RWPE2 (cell line): ENCODE data around the gene FTO.

Experiments used
- ATAC-seq: fragments of 200-7000 bp; cut with Tn5 transposase; 3 replicates; pipeline ENCODE4 v1.9.1; 2021; ENCODE audit warnings: low read depth
- DNase-seq: peaks from one replicate; pipeline ENCODE4 v3.0.0-alpha.2; 2020; ENCODE audit warnings: low spot score
- H3K27ac ChIP-seq: fragments of 450-650 bp; 2 replicates; pipeline ENCODE4 v1.5.1; 2017; ENCODE audit warnings: mild to moderate bottlenecking; ENCODE audit not compliant: poor library complexity, severe bottlenecking
- H3K27me3 ChIP-seq: fragments of 250-450 bp; sonication (Bioruptor Pico); 2 replicates; pipeline ENCODE4 v1.5.1; 2021; ENCODE audit warnings: mild to moderate bottlenecking, moderate library complexity; ENCODE audit not compliant: insufficient read depth, poor library complexity, severe bottlenecking
- H3K36me3 ChIP-seq: fragments of 250-450 bp; sonication (Bioruptor Pico); 2 replicates; pipeline ENCODE4 v1.5.1; 2020; ENCODE audit warnings: low read depth, mild to moderate bottlenecking, moderate library complexity
- H3K4me1 ChIP-seq: fragments of 250-450 bp; sonication (Bioruptor Pico); 2 replicates; pipeline ENCODE4 v1.5.1; 2021; ENCODE audit warnings: mild to moderate bottlenecking, moderate library complexity; ENCODE audit not compliant: insufficient read depth, poor library complexity, severe bottlenecking
- H3K4me3 ChIP-seq: fragments of 250-450 bp; sonication (Bioruptor Pico); 2 replicates; pipeline ENCODE4 v1.5.1; 2021; ENCODE audit warnings: mild to moderate bottlenecking, moderate library complexity; ENCODE audit not compliant: severe bottlenecking
- H3K9me3 ChIP-seq: fragments of 250-450 bp; sonication (Bioruptor Pico); 2 replicates; pipeline ENCODE4 v1.5.1; 2021; ENCODE audit warnings: mild to moderate bottlenecking, moderate library complexity; ENCODE audit not compliant: severe bottlenecking
- TF ChIP-seq, protein P1 (sequence below): fragments of 450-650 bp; IDR thresholded peaks from one replicate; pipeline ENCODE4 v1.5.1; 2017; ENCODE audit warnings: mild to moderate bottlenecking, moderate library complexity; ENCODE audit not compliant: poor library complexity, severe bottlenecking

The FTO gene

DNA sequence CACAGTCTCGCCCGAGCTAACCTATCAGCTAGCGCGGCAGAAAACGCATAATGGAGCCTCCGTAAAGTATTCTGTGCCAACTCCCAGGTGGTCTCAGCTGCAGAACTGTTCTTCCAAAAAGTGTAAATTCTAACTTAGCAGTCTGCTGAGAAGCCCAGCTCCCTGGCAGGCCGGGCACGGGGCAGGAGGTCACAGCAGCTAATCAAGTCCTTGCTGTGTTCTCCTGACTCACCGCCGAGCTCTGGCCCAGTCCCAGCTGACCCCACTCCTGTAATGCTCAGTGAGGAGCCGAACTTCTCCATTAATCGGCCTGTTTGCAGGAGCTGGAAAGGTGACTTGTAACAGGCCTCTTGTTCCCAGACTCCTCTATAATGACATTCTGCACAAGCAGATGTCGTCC lies 389.3 kb downstream of the FTO start:
- Histone ChIP-seq H3K36me3 (no peaks in the 10 kb centered on the region), H3K4me3 (no peak overlapping the region), H3K27me3 (no peaks in the 10 kb centered on the region), H3K9me3 (no peaks in the 10 kb centered on the region), H3K4me1 (no peaks in the 10 kb centered on the region), H3K27ac (no peak overlapping the region)
- DNase-seq (no peak), ATAC-seq (no peak)
- TF ChIP-seq, protein P1, sequence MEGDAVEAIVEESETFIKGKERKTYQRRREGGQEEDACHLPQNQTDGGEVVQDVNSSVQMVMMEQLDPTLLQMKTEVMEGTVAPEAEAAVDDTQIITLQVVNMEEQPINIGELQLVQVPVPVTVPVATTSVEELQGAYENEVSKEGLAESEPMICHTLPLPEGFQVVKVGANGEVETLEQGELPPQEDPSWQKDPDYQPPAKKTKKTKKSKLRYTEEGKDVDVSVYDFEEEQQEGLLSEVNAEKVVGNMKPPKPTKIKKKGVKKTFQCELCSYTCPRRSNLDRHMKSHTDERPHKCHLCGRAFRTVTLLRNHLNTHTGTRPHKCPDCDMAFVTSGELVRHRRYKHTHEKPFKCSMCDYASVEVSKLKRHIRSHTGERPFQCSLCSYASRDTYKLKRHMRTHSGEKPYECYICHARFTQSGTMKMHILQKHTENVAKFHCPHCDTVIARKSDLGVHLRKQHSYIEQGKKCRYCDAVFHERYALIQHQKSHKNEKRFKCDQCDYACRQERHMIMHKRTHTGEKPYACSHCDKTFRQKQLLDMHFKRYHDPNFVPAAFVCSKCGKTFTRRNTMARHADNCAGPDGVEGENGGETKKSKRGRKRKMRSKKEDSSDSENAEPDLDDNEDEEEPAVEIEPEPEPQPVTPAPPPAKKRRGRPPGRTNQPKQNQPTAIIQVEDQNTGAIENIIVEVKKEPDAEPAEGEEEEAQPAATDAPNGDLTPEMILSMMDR: no peak

DNA sequence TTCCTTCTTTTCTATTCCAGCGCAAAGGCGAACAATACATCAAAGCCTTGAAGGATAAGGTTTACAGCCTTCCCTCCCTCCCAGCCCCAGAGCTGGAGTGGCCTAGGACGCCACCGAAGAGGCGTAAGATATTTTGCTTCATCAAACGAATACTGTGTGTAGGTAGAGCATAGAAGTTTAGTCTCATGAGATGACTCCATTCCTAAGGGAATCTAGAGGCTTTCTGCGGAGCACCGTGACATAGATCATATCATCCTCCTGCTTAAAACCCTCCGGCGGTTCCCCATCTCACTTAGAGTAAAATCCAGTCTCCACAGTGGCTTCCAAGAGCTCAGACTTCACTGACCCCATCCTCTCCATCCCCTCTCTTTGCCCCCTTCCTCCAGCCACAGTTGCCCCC lies 390.7 kb downstream of the FTO start:
- TF ChIP-seq, protein P1: no peak
- no peaks in the 10 kb centered on the region for H3K27me3 ChIP-seq
- DNase-seq: no peak
- no peak overlapping the region for H3K4me3 ChIP-seq
- H3K9me3 ChIP-seq: no peaks in the 10 kb centered on the region
- H3K27ac ChIP-seq: no peak overlapping the region
- no peaks in the 10 kb centered on the region for H3K36me3 ChIP-seq
- ATAC-seq: no peak
- no peaks in the 10 kb centered on the region for H3K4me1 ChIP-seq

DNA sequence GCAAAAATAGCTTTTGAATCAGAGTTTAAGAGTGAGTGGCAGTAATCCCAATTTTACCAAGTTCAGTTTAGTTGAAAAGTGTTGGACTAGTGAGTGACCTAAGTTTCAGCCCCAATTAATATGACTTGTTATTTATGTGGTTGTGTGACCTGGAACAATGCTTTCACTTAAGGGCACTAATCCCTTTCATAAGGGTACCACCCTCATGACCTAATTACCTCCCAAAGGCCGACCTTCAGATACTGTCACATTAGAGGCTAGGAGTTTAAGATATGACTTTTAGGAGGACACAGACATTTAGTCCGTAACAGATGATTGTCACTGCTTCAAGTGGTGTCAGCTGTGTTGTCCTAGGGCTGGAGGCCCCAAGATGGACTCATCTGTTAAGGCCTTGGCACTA lies 392.7 kb downstream of the FTO start:
- Histone ChIP-seq H3K9me3 (no peaks in the 10 kb centered on the region), H3K4me3 (no peak overlapping the region), H3K27me3 (no peaks in the 10 kb centered on the region), H3K27ac (no peak overlapping the region), H3K4me1 (no peaks in the 10 kb centered on the region), H3K36me3 (no peaks in the 10 kb centered on the region)
- TF ChIP-seq, protein P1: no peak
- DNase-seq: no peak
- no peak for ATAC-seq

DNA sequence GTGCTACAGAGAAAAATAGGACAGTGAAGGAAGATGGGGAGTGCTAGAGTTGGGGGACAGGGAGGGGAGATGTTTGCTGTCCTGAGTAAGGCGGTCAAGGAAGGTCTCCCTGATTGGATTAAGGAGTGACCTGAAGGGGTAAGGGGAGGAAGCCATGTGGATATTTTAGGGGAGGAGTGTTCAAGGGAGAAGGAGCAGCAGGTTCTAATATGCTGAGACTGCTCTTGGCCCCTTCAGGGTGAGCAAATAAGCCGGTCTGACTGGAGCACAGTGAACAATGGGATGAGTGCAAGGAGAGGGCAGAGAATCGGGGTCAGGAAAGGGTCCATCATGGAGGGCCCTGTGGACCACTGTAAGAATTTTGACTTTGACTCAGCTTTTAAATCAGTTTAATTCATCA lies 393.8 kb downstream of the FTO start:
- no peak for ATAC-seq
- Histone ChIP-seq H3K27ac (no peak overlapping the region), H3K4me3 (no peak overlapping the region), H3K4me1 (no peaks in the 10 kb centered on the region), H3K9me3 (no peaks in the 10 kb centered on the region), H3K27me3 (no peaks in the 10 kb centered on the region), H3K36me3 (no peaks in the 10 kb centered on the region)
- no peak for DNase-seq
- TF ChIP-seq, protein P1: no peak

DNA sequence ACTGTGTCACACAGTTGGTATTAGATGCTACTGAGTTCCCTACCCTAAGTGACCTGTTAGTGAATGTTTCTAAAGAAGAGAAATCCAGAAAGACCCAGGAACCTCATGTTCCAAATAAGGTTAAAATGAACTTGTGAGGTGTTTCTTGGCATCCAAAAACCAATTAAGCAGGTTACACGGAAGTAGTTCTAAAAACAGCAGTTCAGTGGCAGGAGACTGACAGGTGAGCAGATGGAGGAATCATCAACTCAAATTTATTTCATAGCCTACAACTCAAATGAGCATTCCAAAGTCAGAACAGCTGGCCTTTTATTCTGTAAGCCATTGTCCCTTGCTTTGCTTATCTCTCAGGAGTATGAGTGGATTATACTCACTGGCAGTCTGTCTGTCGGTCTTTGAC lies 394.3 kb downstream of the FTO start:
- DNase-seq (no peak), ATAC-seq (no peak)
- no peaks in the 10 kb centered on the region for H3K36me3 ChIP-seq
- TF ChIP-seq, protein P1: no peak
- H3K4me3 ChIP-seq: no peak overlapping the region
- no peak overlapping the region for H3K27ac ChIP-seq
- H3K27me3 ChIP-seq: no peaks in the 10 kb centered on the region
- no peaks in the 10 kb centered on the region for H3K4me1 ChIP-seq
- H3K9me3 ChIP-seq: no peaks in the 10 kb centered on the region
